Activated effector memory CD4-positive, alpha-beta T cell treated with anti-CD3 and anti-CD28 coated beads, Interleukin-2, amount 50 U/mL, for 16 hours (primary cell): ENCODE measurements around the gene ELP4.
"Not testable (repeated sequence)": the region's sequence is repeated elsewhere in the genome, so short reads cannot be mapped to it uniquely, and the experiment has no call there.

ENCODE experiments used
- DNase-seq: peaks from one replicate; pipeline ENCODE4 v3.0.0-alpha.2; 2020

The ELP4 gene

DNA sequence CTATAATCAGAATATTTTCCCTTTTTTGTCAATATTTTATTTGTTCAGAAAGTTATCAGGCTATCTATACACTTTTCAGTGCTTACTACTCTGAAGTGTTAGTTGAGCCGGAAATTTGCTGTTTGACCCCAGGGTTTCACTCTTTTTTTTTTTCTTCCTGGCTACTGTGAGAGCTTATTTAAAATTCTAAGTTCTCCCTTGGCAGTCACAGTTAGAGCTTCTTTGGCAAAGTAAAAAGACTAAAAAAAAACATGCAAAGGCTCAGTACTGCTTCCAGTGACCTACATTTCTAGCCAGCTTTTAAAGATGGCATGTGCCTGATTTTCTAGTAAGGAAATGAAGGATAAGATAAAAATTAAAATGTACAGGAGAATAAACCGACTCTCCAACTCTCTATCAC, 48.4 kb downstream of the ELP4 start:
- DNase-seq: no peak

DNA sequence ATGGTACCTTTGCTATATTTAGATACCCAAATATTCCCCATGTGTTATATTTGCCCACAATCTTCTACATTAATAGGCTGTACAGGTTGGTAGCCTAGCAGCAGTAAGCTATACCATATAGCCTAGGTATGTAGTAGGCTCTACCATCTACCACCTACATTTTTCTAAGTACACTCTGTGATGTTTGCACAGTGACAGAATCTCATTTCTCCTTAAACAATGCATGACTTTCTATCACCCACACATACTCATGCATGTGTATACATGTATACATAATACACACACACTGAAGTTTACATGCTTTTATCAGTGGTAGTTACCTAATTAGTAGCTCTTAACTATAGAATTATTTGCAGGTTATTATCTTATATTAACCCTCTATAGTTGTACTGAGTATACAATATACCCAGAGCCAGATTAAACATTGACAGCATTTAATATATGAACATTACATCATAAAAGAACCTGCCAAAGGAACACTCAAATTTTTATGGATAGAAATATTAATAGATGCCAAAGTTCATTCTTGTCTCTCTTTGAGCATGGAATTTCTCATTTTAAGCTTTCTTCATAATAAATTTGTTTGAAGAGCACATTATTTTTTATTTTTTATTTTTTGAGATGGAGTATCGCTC, 51.4 kb downstream of the ELP4 start:
- DNase-seq: no peak

GRCh38 chr11:31564517-31564916, 55.0 kb downstream of the ELP4 start:
- DNase-seq: not testable (repeated sequence)

- DNase-seq: not testable (repeated sequence)
These were observed 64.6 kb downstream of the ELP4 start for GRCh38 chr11:31574133-31574532.

DNA sequence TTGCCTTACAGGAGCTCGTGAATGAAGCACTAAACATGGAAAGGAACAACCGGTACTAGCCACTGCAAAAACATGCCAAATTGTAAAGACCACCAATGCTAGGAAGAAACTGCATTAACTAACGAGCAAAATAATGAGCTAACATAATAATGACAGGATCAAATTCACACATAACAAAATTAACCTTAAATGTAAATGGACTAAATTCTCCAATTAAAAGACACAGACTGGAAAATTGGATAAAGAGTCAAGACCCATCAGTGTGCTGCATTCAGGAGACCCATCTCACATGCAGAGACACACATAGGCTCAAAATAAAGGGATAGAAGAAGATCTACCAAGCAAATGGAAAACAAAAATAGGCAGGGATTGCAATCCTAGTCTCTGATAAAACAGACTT, 66.2 kb downstream of the ELP4 start:
- DNase-seq: not testable (repeated sequence)

GRCh38 chr11:31579412-31579811, 69.8 kb downstream of the ELP4 start:
- DNase-seq: not testable (repeated sequence)

GRCh38 chr11:31582697-31583096, 73.1 kb downstream of the ELP4 start:
- no peak for DNase-seq

GRCh38 chr11:31598454-31598853, 88.9 kb downstream of the ELP4 start:
- DNase-seq: no peak

GRCh38 chr11:31601635-31602282, 92.2 kb downstream of the ELP4 start:
- DNase-seq: no peak

DNA sequence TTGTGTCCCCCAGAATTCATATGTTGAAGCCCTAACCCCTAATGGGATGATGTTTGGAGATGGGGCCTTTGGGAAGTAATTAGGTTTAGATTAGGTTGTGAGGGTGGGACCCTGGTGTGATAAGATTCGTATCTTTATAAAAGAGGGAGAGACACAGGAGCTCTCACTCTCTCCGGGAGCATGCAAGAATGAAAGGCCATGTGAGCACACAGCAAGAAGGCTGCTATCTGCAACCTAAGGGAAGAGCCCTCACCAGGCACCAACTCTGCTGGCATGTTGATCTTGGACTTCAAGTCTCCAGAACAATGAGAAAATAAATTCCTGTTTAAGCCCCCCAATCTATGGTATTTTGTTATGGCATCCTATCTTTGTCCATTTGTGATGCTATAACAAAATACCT, 97.3 kb downstream of the ELP4 start:
- DNase-seq: no peak

GRCh38 chr11:31607914-31608313, 98.3 kb downstream of the ELP4 start:
- DNase-seq: no peak

DNA sequence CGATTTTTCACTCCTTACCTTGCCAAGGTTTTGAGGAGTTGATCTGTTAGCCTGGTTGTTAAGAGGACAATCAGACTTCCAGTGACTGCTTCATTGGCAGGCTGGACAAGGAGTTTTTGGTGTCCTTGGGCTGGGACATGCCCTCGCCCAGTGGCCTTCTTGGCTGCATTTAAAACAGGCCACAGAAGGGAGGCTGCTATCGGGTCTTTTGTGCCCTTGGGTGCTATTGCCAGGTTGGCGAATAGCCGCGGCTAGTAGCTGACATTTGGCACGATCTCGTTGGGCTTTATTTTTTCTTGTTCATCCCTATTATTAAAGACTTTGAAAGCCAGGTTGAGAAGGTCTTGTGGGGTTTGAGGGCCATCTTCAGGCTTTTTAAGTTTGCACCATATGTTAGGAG, 99.4 kb downstream of the ELP4 start:
- DNase-seq: no peak

GRCh38 chr11:31610544-31610943, 101.0 kb downstream of the ELP4 start:
- no peak for DNase-seq

DNA sequence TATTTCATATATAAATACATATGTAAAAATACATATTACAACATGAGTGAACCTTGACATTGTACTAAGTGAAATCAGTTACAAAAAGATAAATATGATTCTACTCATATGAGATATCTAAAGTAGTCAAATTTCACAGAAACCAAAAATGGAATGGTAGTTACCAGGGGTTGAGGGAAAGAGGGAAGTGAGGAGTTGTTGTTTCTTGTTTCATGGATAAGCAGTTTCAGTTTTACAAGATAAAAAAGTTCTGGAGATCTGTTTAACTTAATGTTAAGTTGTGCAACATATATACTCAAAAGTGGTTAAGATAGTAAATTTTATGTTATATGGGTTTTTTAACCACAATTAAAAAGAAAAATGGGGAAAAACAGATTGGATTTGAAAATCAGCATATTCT, 107.7 kb downstream of the ELP4 start:
- no peak for DNase-seq

GRCh38 chr11:31619980-31620379, 110.4 kb downstream of the ELP4 start:
- no peak for DNase-seq

DNA sequence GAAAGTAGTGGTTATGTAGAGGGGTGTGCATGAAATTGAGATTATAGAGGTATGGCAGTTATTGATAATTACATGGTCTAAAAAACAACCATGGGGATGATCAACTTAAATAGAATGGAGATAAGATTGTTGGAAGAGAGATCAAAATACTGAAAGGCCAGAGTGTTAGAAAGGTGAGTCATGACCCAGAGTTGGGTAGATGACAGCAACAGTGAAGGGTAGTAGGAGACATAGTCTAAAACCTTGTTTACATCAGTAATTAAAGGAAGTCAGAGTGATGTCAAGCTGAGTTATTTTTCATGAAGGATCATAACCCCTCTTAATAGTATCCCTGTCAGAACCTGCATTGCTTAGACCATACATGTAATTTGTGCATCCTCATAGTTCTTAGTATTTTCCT, 110.9 kb downstream of the ELP4 start:
- DNase-seq: no peak

DNA sequence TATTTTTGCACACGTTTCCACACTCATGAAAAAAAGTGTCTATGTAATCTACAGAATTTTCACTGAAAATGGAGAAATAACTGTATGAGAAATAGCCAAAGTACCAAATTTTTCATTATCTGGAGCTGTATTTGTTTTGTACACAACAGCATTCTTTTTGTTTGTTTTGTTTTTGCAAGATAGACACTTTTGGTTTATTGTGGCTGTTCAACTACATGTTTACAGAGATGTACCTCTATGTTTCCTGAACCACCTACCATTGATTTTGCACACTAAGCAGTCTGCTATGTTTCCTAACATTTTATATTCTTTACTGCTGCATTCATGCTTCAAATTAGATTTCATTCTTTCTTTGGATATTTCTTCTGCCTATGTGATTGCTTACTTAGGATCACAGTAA, 116.3 kb downstream of the ELP4 start:
- no peak for DNase-seq

- DNase-seq: no peak
These were observed 118.5 kb downstream of the ELP4 start for GRCh38 chr11:31628111-31628510.

DNA sequence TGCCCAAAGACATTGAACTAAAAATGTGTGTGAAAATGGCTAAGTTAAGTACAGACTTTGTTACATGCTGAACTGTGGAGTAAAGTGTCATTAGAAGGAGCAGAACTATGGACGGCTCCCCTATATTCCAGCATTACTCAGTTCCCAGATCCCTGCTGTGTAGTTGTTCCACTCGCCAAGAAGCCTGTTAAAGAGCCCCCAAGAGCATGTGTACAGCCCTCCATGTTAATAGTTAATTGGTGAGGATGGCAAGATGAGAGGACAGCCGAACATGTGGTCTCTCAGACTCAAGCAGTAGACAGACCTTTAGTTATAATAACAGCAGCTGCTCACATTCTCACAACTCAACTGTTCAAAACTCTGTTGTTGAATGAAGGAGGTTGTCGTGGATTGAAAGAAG, 127.4 kb downstream of the ELP4 start:
- DNase-seq: no peak

GRCh38 chr11:31640611-31641010, 131.0 kb downstream of the ELP4 start:
- no peak for DNase-seq

GRCh38 chr11:31641477-31642062, 132.0 kb downstream of the ELP4 start:
- DNase-seq: no peak

GRCh38 chr11:31643857-31644256, 134.3 kb downstream of the ELP4 start:
- DNase-seq: no peak

- no peak for DNase-seq
These were observed 136.2 kb downstream of the ELP4 start for GRCh38 chr11:31645747-31646146.

DNA sequence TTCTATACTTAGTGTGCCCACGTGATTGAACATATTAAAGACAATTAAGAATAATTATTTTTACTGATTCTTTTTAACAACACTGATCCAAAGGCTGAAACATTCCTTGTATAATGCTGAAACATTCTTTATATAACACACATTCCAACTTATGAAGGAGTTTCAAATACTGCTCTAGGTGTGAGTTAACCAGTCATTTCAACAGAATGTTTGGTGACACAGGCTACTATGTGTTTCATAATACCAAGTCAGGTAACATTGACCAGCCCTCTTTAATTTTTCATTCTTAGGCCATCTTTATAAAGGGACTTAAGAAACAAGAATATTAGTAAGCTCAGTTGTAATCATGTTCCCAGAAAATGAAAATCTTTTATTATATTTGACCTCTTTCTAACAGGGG, 136.6 kb downstream of the ELP4 start:
- DNase-seq: no peak
